RWPE2 (cell line): ENCODE results near the gene PMEPA1.

Source experiments
- ATAC-seq: fragments of 200-7000 bp; cut with Tn5 transposase; 3 replicates; pipeline ENCODE4 v1.9.1; 2021; ENCODE audit warnings: low read depth
- DNase-seq: peaks from one replicate; pipeline ENCODE4 v3.0.0-alpha.2; 2020; ENCODE audit warnings: low spot score
- H3K27ac ChIP-seq: fragments of 450-650 bp; 2 replicates; pipeline ENCODE4 v1.5.1; 2017; ENCODE audit warnings: mild to moderate bottlenecking; ENCODE audit not compliant: poor library complexity, severe bottlenecking
- H3K27me3 ChIP-seq: fragments of 250-450 bp; sonication (Bioruptor Pico); 2 replicates; pipeline ENCODE4 v1.5.1; 2021; ENCODE audit warnings: mild to moderate bottlenecking, moderate library complexity; ENCODE audit not compliant: insufficient read depth, poor library complexity, severe bottlenecking
- H3K36me3 ChIP-seq: fragments of 250-450 bp; sonication (Bioruptor Pico); 2 replicates; pipeline ENCODE4 v1.5.1; 2020; ENCODE audit warnings: low read depth, mild to moderate bottlenecking, moderate library complexity
- H3K4me1 ChIP-seq: fragments of 250-450 bp; sonication (Bioruptor Pico); 2 replicates; pipeline ENCODE4 v1.5.1; 2021; ENCODE audit warnings: mild to moderate bottlenecking, moderate library complexity; ENCODE audit not compliant: insufficient read depth, poor library complexity, severe bottlenecking
- H3K4me3 ChIP-seq: fragments of 250-450 bp; sonication (Bioruptor Pico); 2 replicates; pipeline ENCODE4 v1.5.1; 2021; ENCODE audit warnings: mild to moderate bottlenecking, moderate library complexity; ENCODE audit not compliant: severe bottlenecking
- H3K9me3 ChIP-seq: fragments of 250-450 bp; sonication (Bioruptor Pico); 2 replicates; pipeline ENCODE4 v1.5.1; 2021; ENCODE audit warnings: mild to moderate bottlenecking, moderate library complexity; ENCODE audit not compliant: severe bottlenecking
- CTCF ChIP-seq: fragments of 450-650 bp; IDR thresholded peaks from one replicate; pipeline ENCODE4 v1.5.1; 2017; ENCODE audit warnings: mild to moderate bottlenecking, moderate library complexity; ENCODE audit not compliant: poor library complexity, severe bottlenecking

Gene PMEPA1

GRCh38 chr20:57669632-57670031 lies 40.2 kb downstream of the PMEPA1 start:
- peaks cover 88% of the 10 kb centered on the region for H3K36me3 ChIP-seq
- H3K27ac ChIP-seq, result peak overlapping the region; percentile 28
- no peak for TF ChIP-seq CTCF
- H3K27me3 ChIP-seq, result no peaks in the 10 kb centered on the region
- H3K4me3 ChIP-seq, result no peak overlapping the region
- DNase-seq, result no peak
- H3K4me1 ChIP-seq, result peaks cover 20% of the 10 kb centered on the region
- H3K9me3 ChIP-seq, result no peaks in the 10 kb centered on the region
- no peak for ATAC-seq

DNA sequence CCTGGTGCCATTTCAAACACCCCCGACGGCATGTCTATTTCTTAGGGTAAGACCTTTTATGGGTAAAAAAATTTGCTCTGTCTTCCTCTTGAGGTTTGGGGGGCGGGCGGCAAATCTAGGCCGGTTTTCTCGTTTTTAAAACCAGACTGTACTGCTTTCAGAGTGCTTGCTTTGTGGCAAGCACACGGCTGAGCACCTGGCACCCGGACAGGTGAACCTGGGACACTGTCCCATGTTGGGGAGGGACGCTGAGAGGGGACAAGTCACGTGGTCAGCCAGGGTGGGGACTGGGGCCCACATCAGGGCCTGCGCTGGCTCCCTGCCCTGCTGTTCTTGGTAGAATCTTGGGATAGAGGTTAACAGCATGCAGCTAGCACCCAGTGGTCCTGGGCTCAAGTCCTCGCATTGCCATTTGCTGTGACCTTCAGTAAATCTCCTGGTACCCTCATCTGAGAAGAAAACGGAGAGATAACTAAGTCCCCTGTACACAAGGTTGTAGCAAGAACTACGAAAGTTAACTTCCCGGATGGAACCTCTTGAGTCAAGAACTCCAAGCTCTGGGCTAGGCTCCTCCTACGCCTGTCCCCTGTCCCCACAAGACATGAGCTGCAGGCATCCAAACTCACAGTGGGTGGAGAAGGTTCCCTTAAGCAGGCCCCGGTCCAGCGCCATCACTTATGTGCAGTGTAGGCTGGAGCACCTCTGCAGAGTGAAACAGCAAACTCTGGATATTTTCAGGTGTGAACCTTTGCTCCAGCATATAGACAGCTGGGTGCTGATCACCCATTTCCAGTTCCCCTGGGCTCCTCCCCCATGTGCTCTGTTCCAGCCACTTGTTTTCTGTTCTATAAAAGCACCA lies 41.7 kb downstream of the PMEPA1 start:
- TF ChIP-seq CTCF, result no peak
- no peaks in the 10 kb centered on the region for H3K9me3 ChIP-seq
- no peak overlapping the region for H3K4me3 ChIP-seq
- H3K27ac ChIP-seq, result peak overlapping the region; percentile 1
- H3K27me3 ChIP-seq, result no peaks in the 10 kb centered on the region
- DNase-seq (no peak), ATAC-seq (peak; percentile 1; the same call in 1 of the 3 replicates)
- H3K36me3 ChIP-seq, result peaks cover 90% of the 10 kb centered on the region
- H3K4me1 ChIP-seq, result peaks cover 14% of the 10 kb centered on the region

DNA sequence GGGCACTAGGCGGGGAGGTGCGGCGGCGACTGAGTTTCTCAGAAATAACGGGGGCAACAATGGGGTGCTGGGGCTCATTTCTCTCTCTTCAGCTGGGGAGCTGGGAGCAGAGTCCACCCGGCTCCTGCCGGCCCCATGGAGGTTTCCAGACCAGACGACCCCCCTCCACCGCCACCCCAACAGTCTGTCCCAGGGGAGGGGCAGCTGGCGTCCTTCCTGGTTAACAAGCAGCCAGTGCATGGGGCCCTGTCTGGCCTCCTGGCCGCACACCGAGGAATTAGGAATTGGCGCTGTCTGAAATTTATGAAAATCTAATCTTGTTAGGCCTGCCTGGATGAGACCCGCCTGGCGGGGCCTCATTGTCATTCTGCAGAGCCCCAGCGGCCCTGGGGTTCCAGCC lies 42.4 kb downstream of the PMEPA1 start:
- DNase-seq (no peak), ATAC-seq (no peak)
- Histone ChIP-seq H3K27me3 (no peaks in the 10 kb centered on the region), H3K9me3 (no peaks in the 10 kb centered on the region), H3K4me3 (no peak overlapping the region), H3K4me1 (peaks cover 14% of the 10 kb centered on the region), H3K27ac (peak overlapping the region; percentile 1), H3K36me3 (peaks cover 93% of the 10 kb centered on the region)
- TF ChIP-seq CTCF, result no peak

- Histone ChIP-seq H3K4me3 (no peak overlapping the region), H3K27me3 (no peaks in the 10 kb centered on the region), H3K9me3 (no peaks in the 10 kb centered on the region), H3K4me1 (peaks cover 14% of the 10 kb centered on the region), H3K36me3 (peaks cover 87% of the 10 kb centered on the region), H3K27ac (no peak overlapping the region)
- DNase-seq (peak; percentile 67), ATAC-seq (no peak)
- no peak for TF ChIP-seq CTCF
Measured at GRCh38 chr20:57666834-57667157, 43.0 kb downstream of the PMEPA1 start.
